Testis (tissue), 2 donors: ENCODE measurements around the gene CLCN6.

Source experiments
- CTCF ChIP-seq, 3 experiments: fragments of 450-650 bp in 2 of 3; fragments of 200-600 bp in 1 of 3; sonication (generic) in 1 of 3; IDR thresholded peaks; one replicate each; pipeline ENCODE4 v1.5.1; 2016 to 2019; ENCODE audit warnings: antibody characterized with exemption in 3 of 3, mild to moderate bottlenecking in 2 of 3, moderate library complexity in 1 of 3
- POLR2A ChIP-seq: fragments of 450-650 bp; IDR thresholded peaks from one replicate; pipeline ENCODE4 v1.6.1; 2017; ENCODE audit warnings: antibody characterized with exemption, mild to moderate bottlenecking, moderate library complexity

- no peak for TF ChIP-seq CTCF (IDR thresholded peaks at IDR 0.05)
- no peak for TF ChIP-seq POLR2A
Observed at GRCh38 chr1:11862890-11863289, 56.9 kb downstream of the CLCN6 start.
